Endodermal cell (in vitro differentiated cells): Measurements from ENCODE around the gene NCAN. TPM values are rescaled to one million over a fixed set of nuclear protein-coding genes. Genes with fewer than 3 reads are reported as not detected.

Experiments
- DNase-seq: peaks from one replicate; pipeline ENCODE4 v3.0.0-alpha.2; 2017
- H3K27ac ChIP-seq: 2 replicates; pipeline ENCODE4 v1.5.1; 2013; ENCODE audit warnings: mild to moderate bottlenecking, low read depth, low read length, moderate library complexity
- H3K27me3 ChIP-seq: 2 replicates; pipeline ENCODE4 v1.6.1; 2013; ENCODE audit warnings: mild to moderate bottlenecking, low read length, moderate library complexity; ENCODE audit not compliant: insufficient read depth, control insufficient read depth, poor library complexity, severe bottlenecking
- H3K36me3 ChIP-seq: 2 replicates; pipeline ENCODE4 v1.7.0; 2013; ENCODE audit warnings: mild to moderate bottlenecking, low read length, moderate library complexity; ENCODE audit not compliant: control insufficient read depth, insufficient read depth
- H3K4me1 ChIP-seq: one replicate; pipeline ENCODE4 v1.7.0; 2013; ENCODE audit warnings: low read length; ENCODE audit not compliant: control insufficient read depth, insufficient read depth
- H3K4me3 ChIP-seq: 2 replicates; pipeline ENCODE4 v1.5.1; 2013; ENCODE audit warnings: mild to moderate bottlenecking, low read length, moderate library complexity
- H3K9ac ChIP-seq: 2 replicates; pipeline ENCODE4 v1.6.1; 2013; ENCODE audit warnings: mild to moderate bottlenecking, low read length, moderate library complexity; ENCODE audit not compliant: poor library complexity, severe bottlenecking; ENCODE audit errors: extremely low read depth
- H3K9me3 ChIP-seq: 2 replicates; pipeline ENCODE4 v1.6.1; 2013; ENCODE audit warnings: mild to moderate bottlenecking, low read length, moderate library complexity; ENCODE audit not compliant: control insufficient read depth
- H3K27ac Mint-ChIP-seq: 2 replicates; pipeline ENCODE4 v1.8.0; 2020; ENCODE audit warnings: mixed read lengths
- H3K27me3 Mint-ChIP-seq: 2 replicates; pipeline ENCODE4 v1.8.0; 2021; ENCODE audit warnings: mild to moderate bottlenecking, mixed read lengths; ENCODE audit not compliant: insufficient read depth
- H3K36me3 Mint-ChIP-seq: 2 replicates; pipeline ENCODE4 v1.8.0; 2020; ENCODE audit warnings: low read depth, mixed read lengths
- H3K4me1 Mint-ChIP-seq: 2 replicates; pipeline ENCODE4 v1.8.0; 2020; ENCODE audit warnings: mixed read lengths
- H3K4me3 Mint-ChIP-seq: 2 replicates; pipeline ENCODE4 v1.8.0; 2020; ENCODE audit warnings: mild to moderate bottlenecking, moderate library complexity, mixed read lengths
- H3K9me3 Mint-ChIP-seq: 2 replicates; pipeline ENCODE4 v1.8.0; 2020; ENCODE audit warnings: mild to moderate bottlenecking, mixed read lengths
- WGBS, 2 experiments: methylation state at CpG; one replicate each; pipeline versions ENCODE4 v1.1.5 to v1.1.7; 2013; ENCODE audit warnings: missing lambda C conversion rate in 2 of 2, mixed read lengths in 1 of 2; ENCODE audit not compliant: insufficient coverage in 1 of 2, insufficient read length in 1 of 2; 5-methylcytosine and 5-hydroxymethylcytosine counted together
- total RNA-seq, 2 donors: library from RNA; stranded (reverse); fragmentation: NEBNext Ultra II Directional in 1 of 2; extraction: Animal tissue kit (Norgen Biotek cat#: 25700) in 1 of 2; gene quantifications; 2 replicates in 1 of 2; 3 replicates in 1 of 2; pipeline ENCODE4 v1.2.1, GENCODE V29; 2021
- TF ChIP-seq, protein P1 (sequence below): fragments of 200-600 bp; sonication (generic); conservative IDR thresholded peaks from 2 replicates; pipeline ENCODE4 v1.5.0; 2021; ENCODE audit warnings: antibody characterized with exemption, mild to moderate bottlenecking

The NCAN gene
- total RNA-seq, 2 donors from 2014 or later = 0.77 to 4.2 TPM

DNA sequence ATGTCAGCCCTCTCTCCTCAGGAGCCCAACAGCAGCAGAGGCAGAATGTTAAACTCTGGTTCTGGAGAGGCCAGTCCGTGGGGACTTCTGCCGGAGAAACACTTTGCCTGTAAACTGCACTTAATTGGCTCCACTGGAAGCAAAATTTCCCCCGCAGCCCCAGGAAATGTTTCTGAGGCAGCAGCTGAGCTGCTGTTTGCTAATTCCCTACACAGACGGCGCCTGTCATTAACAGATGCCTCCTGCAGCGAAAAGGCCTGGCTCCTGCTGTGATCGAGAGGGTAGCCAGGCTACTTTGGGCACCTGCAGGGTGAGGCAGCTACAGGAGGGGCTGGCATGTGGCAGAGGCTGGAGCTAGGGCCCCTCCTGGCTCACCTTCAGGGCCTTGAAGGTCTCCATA is 66.6 kb downstream of the NCAN start:
- peaks cover 32% of the 10 kb centered on the region for H3K36me3 Mint-ChIP-seq
- TF ChIP-seq, protein P1, sequence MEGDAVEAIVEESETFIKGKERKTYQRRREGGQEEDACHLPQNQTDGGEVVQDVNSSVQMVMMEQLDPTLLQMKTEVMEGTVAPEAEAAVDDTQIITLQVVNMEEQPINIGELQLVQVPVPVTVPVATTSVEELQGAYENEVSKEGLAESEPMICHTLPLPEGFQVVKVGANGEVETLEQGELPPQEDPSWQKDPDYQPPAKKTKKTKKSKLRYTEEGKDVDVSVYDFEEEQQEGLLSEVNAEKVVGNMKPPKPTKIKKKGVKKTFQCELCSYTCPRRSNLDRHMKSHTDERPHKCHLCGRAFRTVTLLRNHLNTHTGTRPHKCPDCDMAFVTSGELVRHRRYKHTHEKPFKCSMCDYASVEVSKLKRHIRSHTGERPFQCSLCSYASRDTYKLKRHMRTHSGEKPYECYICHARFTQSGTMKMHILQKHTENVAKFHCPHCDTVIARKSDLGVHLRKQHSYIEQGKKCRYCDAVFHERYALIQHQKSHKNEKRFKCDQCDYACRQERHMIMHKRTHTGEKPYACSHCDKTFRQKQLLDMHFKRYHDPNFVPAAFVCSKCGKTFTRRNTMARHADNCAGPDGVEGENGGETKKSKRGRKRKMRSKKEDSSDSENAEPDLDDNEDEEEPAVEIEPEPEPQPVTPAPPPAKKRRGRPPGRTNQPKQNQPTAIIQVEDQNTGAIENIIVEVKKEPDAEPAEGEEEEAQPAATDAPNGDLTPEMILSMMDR = no peak
- no peak overlapping the region for H3K27ac ChIP-seq
- peaks cover 53% of the 10 kb centered on the region for H3K36me3 ChIP-seq
- H3K4me1 ChIP-seq = no peaks in the 10 kb centered on the region
- H3K4me3 ChIP-seq = no peak overlapping the region
- H3K4me3 Mint-ChIP-seq = no peak overlapping the region
- no peak overlapping the region for H3K9ac ChIP-seq
- no peaks in the 10 kb centered on the region for H3K9me3 ChIP-seq
- no peaks in the 10 kb centered on the region for H3K27me3 ChIP-seq
- DNase-seq = no peak
- peaks cover 9% of the 10 kb centered on the region for H3K27me3 Mint-ChIP-seq
- H3K4me1 Mint-ChIP-seq = peaks cover 3% of the 10 kb centered on the region
- WGBS, 2 experiments = 90 to 100% methylated on average over 4 to 7 of the region's 7 CpGs
- no peaks in the 10 kb centered on the region for H3K9me3 Mint-ChIP-seq
- H3K27ac Mint-ChIP-seq = no peak overlapping the region

DNA sequence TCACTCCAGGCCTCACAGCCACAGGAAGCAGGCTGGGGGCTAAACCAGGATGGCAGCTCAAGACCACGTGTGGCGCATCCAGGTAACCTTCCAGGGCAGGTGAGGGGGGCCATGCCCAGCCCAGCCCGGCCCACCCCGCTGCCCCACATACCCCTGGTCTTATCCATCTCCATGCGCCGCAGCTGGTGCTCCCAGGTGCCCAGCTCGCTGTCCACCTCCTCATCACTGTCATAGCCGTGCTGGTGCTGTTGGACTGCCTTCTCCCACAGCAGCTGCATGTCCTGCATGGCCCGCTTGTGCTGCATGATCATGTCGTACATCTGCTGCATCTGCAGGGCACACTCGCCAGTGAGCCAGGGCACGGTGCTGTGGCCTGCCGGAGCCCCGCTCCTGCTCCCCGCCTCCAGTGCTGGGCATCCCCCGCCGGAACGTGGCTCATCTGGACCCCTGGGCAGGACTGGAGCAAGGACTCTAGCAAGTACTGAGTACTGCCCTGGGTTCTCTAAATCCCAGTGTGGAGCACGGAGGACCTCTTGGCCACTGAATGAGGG is 67.4 kb downstream of the NCAN start:
- no peak overlapping the region for H3K27ac ChIP-seq
- no peaks in the 10 kb centered on the region for H3K9me3 ChIP-seq
- no peaks in the 10 kb centered on the region for H3K4me1 ChIP-seq
- Mint-ChIP-seq H3K4me1 (no peaks in the 10 kb centered on the region), H3K9me3 (no peaks in the 10 kb centered on the region), H3K27ac (no peak overlapping the region), H3K4me3 (no peak overlapping the region), H3K36me3 (peaks cover 40% of the 10 kb centered on the region), H3K27me3 (peaks cover 1% of the 10 kb centered on the region)
- WGBS, 2 experiments = 95 to 97% methylated on average over 11 to 19 of the region's 19 CpGs
- no peak for DNase-seq
- TF ChIP-seq, protein P1 = no peak
- peaks cover 59% of the 10 kb centered on the region for H3K36me3 ChIP-seq
- H3K27me3 ChIP-seq = no peaks in the 10 kb centered on the region
- H3K9ac ChIP-seq = no peak overlapping the region
- H3K4me3 ChIP-seq = no peak overlapping the region

DNA sequence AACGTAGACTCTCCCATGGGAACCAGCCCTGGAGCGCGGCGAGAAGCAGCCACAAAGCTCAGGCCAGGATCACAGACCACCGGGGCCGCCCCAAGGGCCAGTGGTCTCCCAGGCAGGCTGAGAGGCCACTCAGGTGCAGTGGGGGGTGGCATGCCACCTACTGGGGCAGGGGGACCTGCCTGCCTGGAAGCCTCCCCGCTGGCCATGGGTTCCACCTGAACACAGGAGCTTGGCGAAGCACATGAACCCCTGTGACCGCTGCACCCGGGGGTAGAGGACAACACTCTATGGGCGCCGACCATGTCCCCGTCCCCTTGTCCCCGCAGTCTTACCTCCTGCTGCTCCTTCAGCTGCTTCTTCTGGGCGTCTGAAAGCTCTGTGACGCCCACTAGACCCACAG is 68.1 kb downstream of the NCAN start:
- Histone ChIP-seq H3K27me3 (no peaks in the 10 kb centered on the region), H3K9ac (no peak overlapping the region), H3K9me3 (no peaks in the 10 kb centered on the region), H3K4me3 (no peak overlapping the region), H3K27ac (no peak overlapping the region), H3K4me1 (no peaks in the 10 kb centered on the region), H3K36me3 (peaks cover 63% of the 10 kb centered on the region)
- TF ChIP-seq, protein P1 = no peak
- no peaks in the 10 kb centered on the region for H3K9me3 Mint-ChIP-seq
- no peaks in the 10 kb centered on the region for H3K4me1 Mint-ChIP-seq
- peaks cover 46% of the 10 kb centered on the region for H3K36me3 Mint-ChIP-seq
- no peak for DNase-seq
- no peak overlapping the region for H3K4me3 Mint-ChIP-seq
- no peaks in the 10 kb centered on the region for H3K27me3 Mint-ChIP-seq
- WGBS, 2 experiments = 95 to 98% methylated on average over 12 to 16 of the region's 16 CpGs
- no peak overlapping the region for H3K27ac Mint-ChIP-seq
